GM18526 (cell line): ENCODE measurements around the gene DHX9.
A peak's percentile ranks its signal among the peaks of the same experiment; 100 is the strongest.

Experiments used
- POLR2A ChIP-seq: IDR thresholded peaks from 3 replicates; pipeline ENCODE4 v1.6.1; 2011; ENCODE audit not compliant: insufficient read length; ENCODE audit errors: extremely low read depth

The DHX9 gene

DNA sequence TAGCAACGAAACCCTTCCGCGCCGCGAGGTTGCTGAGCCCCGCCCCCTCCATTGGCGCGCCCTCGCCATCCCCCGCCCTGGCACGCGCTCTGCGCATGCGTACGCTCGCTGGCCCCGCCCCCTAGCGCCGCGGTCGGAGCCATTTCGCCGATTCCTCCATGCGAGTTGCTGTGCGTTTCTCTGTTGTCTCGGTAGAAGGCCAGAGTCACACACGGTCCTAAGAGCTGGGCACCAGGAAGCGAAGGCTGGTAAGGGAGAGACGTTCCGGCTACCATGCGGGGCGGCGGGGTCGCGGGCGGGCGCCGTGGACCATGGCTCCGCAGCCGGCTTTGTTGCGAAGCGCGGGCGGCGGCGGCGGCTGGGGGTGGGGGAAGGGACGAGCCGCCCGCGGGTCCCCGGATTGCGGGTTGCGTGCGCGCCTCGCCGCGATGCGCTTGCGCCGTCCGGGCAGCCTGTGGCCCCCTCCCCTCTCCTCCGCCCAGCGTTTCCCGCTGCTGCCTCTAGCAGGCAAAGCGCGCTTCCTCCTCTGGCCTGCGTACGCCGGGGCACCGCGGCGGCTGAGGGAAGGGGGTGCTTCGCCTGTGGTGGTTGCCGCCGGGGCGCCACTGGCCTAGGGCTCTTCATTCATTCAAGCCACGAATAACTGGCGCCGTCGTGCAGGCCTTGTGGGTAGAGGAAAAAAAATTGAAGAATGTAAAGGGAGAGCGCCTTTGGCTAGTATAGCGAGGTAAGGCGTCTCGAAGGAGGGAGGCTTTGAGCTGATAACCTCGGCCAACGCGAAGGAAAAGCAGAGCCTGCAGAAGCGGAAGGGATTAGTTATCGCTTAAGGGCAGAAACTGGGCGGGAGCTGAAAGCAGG, at the start of gene DHX9:
Gene DHX9, plus strand, starts transcription at position 139 of the 858 bp plus-strand sequence. CDS start 3,220 bp downstream, outside the sequence.
- TF ChIP-seq POLR2A = peak; percentile 98

DNA sequence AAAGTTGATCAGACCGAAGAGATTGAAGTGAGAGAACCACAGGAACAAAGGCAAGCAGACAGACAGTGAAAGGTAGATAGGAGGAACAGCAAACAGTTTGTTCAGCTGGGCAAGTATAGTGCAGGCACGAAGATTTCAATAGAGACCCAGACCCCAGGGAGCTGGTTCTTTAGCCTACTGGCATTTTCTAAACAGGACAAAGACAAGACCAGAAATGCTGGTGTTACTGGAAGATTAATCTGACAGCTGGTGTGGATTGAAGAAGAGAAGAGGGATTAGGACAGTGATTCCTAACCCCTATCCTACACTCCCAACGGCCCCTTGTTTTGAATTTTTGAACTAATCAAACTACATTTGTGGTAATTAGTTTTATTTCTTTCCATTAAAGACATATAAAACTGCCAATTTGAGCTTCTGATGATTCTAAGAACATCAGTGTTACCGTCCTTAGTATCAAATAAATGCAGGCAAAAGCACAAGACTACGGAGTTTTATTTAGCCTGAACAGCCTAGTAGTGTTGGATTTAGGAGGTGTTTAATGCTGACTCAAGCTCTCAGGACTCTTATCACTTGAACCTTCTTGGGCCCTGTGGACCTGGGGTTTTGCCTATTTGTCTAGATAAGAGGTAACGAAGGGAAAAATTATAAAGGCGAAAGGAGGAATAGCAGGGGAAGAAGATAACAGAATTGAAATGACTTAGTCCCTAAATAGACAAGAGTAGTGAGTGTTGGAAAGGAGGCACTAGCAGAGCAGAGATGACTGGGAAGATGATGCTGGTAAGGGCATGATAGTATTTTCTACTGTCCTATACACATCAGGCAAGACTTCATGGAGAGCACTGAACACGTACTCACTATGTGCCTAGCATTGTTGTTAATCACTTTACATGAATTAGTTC, 47.6 kb upstream of the DHX9 start:
- TF ChIP-seq POLR2A = no peak

DNA sequence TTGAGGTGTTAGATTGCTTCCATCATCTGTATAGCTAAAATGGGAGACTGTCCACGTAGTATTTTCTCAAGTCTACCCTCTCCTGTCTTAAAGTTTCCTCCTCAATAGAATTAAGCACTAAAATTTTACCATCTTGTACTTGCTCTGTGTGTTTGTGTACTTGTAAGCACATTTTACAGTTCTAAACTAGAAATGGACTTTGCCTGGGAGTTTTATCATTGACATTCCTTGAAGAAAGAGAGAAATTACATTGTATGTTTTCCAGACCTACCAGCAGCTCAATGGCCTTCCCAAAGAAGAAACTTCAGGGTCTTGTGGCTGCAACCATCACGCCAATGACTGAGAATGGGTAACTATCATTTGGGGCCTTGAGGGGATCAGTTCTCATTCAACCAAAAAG, 45.1 kb upstream of the DHX9 start:
- no peak for TF ChIP-seq POLR2A

DNA sequence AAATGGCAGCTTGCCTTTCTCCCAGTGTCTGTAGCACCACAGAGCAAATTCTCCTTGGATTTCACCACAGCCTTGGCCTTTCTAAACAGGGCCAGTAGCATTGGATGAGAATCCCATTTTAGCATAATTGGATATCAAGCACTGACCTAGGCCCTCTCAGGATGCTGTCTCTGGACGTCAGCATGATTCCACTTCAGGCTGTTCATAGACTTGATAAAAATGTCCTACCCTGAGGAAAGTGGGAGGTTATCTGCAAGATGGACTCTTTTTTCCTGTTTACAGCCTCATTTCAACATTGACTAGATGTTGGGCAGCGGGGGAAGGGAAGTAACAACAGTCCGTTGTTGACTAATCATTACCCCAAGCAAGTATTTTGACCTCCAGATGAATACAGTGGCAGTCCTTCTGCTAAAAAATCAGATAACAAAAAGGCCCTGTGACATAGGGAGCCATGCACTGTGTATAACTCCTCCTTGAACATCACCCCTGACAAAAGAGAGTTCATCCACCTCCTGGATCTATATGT, 44.4 kb upstream of the DHX9 start:
- no peak for TF ChIP-seq POLR2A

DNA sequence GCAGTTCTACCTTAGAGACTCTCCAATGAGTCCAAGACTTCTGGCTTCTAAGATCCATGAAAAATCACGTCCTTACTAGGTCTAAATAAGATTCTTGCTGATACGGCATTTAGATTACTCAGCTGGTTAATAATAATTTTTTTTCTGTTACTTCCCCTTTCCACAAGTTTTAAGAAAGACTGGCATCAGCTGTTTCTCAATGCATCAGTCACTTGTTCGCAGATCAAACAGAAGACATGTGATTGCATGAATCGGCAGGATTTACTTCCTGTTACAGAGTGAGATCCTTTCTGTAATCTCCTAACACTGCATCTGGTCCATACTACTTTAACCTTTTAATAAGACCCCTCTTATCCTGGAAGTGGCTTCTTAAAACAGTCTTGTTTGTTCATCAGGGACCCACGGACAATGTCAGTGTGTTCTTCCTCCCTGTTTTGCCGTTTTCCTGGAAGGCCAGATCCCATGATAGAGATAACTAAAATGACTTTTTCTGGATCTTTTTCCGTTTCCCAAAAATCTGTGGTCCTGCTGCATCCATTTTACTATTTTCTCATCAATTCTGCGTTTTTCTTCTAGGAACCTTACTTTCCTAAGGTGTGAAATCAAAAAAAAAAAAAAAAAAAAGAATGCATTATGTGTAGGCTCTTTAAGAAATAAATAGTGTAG, 43.5 kb upstream of the DHX9 start:
- no peak for TF ChIP-seq POLR2A

DNA sequence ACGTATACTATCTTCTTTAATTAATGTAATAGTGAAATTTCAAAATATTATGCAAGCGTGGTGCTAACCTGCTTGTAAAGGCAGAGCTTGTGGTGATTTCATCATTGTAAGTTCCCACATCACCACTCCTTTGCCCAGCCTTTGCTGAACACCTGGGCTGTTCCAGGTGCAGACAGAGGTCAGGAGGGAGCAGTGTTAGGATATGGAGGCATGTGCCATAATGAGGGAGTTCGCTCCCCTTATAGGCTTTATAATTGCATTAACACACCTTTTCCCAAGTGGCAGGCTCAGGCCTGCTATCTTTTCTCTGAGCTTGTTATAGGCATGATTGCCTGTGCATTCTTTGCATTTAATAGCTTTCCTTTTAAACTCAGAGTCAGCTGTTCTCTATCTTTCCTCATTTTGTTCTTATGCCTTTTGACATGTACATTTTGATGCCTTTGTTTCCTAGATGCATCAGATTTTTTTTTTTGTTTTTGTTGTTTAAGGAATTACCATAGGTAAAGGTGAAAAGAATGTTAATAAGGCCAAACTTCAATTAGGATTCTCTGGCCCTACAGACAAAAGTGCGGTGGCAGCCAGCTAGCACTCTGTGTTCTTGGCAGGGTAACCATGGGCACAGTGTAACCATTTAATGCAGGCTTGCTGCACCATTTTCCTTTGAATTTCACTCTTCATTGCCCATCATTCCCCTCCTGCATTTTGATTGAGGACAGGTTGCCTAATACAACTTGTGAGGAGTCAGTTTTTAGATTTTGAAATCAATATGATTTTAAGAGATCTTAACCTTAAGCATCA, 36.9 kb upstream of the DHX9 start:
- TF ChIP-seq POLR2A = no peak

DNA sequence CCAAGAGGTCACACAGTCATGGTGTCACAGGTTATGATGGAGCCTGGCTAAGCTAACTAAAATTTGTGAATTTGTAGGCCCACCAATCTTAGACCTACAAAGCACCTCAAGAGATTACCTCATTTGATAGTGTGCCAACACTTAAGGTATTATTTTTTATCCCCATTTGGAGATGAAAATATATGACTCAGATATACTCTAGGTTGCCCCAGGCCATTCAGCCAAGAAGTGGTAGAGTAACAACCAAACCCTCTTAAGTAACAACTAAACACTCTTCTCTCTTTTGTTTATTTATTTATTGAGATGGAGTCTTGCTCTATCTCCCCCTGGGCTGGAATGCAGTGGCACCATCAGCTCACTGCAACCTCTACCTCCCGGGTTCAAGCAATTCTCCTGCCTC, 35.3 kb upstream of the DHX9 start:
- TF ChIP-seq POLR2A = no peak

DNA sequence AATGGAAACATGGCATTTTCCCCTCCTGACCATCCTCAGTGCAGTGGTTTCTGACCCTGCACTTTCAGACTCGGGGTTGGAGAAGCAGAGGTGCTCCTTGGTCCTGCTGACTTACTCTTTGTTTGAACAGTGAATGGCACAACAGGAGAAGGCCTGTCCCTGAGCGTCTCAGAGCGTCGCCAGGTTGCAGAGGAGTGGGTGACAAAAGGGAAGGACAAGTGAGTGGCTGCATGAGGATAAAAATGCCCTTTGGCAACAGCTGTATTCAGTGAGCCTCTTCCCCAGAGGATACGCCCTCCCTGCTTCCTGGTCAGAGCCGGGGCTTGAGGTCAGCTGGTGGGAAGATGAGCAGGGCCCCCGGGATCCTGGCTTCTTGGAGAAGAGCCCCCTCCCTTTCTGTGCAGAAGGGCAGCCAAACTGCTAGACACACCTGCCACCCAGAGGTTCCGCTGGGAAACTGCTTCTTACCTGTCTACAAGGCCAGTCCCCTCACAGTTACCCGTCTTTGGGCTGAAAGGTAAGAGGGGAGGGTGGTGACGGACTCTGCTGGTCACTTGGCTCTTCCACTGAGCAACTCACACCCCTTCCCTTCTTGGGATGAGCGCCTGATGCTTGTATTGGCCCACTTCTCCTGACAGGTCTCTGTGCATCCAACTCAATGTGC, 33.0 kb upstream of the DHX9 start:
- TF ChIP-seq POLR2A = no peak

DNA sequence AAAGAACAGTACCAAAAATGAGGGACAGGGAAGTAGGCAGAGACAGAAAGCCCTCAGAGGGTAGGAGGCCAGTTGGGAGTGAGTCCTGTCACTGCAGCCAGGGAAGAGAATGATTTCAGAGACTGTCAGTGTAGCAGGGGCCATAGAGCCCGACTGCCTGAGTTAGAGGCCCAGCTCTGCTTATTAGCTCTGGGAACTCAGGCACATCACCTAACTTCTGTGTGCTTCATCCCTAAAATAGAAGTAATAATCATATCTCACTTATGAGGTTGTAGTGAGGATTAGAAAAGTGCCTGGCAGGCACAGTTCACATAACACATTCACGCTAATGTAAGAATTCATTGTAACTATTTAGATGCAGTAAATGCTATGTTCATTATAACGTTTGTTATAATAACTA, 31.2 kb upstream of the DHX9 start:
- TF ChIP-seq POLR2A = no peak

DNA sequence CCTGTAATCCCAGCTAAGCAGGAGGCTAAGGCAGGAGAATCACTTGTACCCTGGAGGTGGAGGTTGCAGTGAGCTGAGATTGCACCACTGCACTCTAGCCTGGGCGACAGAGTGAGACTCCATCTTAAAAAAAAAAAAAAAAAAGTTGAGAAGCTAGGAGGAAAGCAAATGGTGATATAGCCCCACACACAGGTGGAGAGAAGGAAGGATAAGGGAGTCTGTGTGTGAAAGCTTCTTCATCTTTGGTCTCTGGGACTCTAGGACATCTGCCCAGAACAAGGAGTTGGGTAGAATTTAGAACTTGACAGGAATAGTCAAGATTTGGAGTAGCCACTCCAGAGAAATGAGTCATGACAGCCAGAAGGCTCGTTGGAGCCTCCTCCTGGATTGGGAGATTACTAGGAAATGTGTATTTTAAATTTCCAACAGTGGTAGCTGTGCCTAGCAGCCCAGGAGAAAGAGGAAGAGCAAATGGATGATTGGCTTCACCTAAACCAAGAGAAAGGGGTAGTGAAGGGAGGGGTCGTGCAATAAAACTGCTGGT, 29.7 kb upstream of the DHX9 start:
- TF ChIP-seq POLR2A = no peak

DNA sequence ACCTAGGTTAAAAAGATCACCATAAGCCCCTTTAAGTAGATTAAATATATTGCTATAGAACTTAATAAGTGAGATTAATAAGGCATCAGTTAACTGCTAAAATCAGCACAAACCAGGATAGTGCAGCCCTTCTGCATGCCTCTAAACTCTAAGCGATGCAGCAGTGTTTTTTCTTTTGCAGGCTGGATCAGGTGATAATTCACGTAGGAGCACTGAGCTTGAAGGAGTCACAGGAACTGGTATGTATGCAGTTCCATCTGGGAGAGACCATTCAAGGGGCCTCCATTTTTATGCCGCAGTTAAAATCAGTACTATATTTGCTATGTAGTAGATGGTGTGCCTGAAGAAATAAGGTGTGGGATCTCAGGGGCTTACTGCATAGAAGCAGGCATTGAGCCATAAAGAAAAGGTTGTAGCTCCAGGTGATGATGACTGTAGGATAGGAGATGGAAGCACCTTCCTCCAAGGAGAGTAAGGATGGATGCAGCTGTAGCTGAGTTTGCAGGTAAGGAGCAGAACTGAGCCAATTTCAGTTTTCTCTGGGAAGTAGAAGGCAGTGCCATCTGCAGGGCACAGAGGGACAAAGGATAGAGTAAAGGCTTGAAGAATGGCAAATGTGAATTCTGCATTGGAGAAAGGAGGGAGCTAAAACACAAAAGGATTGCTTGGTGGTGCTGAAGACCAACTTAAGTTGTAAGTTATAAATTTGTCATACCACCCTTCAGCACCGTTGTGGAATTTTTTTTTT, 27.0 kb upstream of the DHX9 start:
- no peak for TF ChIP-seq POLR2A

DNA sequence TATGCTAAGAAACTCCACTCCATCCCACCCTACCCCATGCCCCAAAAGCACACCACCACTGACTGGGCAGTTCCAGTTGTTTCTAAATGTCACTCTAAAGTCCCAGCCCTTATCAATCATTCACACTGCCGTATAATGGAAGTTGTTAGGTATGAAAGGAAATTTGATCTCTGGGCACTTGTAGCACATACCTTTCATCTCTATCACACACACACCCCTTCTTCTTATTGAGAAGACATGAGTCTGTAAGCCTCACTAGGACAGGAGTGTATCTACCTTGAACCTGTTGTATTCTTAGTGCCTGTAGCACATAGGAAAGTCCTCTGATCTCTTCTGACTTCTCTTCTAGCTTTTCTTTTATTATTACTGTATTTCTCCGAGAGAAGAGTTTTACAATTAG, 22.3 kb upstream of the DHX9 start:
- no peak for TF ChIP-seq POLR2A

DNA sequence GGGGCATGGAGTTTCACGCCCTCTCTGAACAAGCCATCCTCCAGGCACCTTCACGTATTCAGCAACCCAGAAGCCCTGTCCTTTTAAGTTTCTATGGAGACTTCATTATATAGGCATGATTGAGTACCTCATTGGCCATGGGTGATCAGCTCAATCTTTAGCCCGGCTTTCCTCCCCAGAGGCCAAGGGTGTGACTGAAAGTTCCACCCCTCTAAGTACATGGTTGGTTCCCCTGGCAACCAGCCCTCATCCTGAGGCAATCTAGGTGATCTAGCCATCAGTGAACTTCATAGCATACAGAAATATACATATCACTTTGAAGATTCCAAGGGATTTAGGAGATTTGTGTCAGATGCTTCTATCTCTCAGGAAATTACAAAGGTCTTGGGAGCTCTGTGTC, 21.3 kb upstream of the DHX9 start:
- TF ChIP-seq POLR2A = no peak
